ENCODE results near the gene FXYD2. TPM values are rescaled to one million over a fixed set of nuclear protein-coding genes. Genes with fewer than 3 reads are reported as not detected.

Gene FXYD2
- total RNA-seq, 4 donors from 2014 or later = 0.34 to 4.0 (median 1.9) TPM; not detected in 1

DNA sequence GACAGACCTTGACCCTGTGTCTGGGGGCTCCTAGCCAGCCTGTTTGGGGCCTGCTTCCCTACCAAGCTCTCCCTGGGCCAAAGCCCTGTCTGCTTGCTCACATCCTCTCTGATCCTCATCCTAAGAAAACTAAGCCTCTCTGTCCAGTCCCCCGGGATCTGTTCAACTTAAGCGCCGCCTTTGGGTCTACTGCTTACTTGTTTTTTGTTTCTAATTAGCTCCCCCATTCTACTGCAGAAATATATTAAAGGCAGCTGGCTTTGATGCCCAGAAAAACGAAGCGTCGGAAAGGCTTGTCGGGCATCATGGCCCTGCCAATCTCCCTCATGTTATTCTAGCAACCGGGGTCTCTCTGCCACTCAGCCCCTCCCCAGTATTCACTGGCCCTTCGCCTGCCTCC lies 31.0 kb downstream of the FXYD2 start:
- TF ChIP-seq, protein P1, sequence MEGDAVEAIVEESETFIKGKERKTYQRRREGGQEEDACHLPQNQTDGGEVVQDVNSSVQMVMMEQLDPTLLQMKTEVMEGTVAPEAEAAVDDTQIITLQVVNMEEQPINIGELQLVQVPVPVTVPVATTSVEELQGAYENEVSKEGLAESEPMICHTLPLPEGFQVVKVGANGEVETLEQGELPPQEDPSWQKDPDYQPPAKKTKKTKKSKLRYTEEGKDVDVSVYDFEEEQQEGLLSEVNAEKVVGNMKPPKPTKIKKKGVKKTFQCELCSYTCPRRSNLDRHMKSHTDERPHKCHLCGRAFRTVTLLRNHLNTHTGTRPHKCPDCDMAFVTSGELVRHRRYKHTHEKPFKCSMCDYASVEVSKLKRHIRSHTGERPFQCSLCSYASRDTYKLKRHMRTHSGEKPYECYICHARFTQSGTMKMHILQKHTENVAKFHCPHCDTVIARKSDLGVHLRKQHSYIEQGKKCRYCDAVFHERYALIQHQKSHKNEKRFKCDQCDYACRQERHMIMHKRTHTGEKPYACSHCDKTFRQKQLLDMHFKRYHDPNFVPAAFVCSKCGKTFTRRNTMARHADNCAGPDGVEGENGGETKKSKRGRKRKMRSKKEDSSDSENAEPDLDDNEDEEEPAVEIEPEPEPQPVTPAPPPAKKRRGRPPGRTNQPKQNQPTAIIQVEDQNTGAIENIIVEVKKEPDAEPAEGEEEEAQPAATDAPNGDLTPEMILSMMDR (IDR thresholded peaks at IDR 0.05; ENCODE audit: low read depth) = no peak

DNA sequence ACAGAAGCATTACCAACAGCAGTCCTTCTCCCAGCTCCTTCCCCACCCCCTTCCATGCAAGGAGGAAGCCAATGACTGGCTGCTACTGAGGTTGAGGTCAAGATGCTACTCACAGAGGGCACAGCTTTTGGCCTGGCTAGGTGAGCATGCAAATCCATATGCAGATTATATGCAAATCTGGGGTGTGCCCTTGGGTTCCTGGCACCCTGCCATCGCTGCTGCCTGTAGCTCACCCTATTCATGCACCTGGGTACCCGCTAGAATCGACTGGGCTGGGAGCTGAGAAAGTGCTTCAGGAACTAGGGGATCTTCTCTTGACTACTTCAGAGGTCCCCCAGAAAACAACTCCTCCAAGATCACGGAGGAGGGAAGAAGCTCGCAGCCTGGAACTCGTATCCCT lies 31.6 kb downstream of the FXYD2 start:
- TF ChIP-seq, protein P1 (IDR thresholded peaks at IDR 0.05; ENCODE audit: low read depth) = no peak

DNA sequence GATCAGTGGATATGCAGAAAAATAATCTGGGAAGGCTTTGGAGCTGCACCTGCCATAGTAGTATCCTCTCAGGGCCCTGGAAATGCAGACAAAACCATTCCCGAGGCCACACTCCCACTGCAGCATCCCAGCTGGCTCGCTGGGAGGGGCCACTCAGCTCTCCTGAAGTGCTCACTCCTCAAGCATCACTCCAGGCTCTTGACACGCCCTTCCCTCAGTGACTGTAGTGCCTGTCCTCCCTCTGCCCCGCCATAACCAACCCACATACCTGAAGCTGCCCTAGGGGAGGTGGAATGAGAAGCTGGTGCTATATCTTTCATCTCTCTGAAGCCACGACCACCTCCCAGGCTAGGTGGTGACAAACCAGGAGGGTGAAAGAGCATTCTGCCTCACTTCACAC lies 32.3 kb downstream of the FXYD2 start:
- TF ChIP-seq, protein P1 (IDR thresholded peaks at IDR 0.05; ENCODE audit: low read depth) = no peak

DNA sequence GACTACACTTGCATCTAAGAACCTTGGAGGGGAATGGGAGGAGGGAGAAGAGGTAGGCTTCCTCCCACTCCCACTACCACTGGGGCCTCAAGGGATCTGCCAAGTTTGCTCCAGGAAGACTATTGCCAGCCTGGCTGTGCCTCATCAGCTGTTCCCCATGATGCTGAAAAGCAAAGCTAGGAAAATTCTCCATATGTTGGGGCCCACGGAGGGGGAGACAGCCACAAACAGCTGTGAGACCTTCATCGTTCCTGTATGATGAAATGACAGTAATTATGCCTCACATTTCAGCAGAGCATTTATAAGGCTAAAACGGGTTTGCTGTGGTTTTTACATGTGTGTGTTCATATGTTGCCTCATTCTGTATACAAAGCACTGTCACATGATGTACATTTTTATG lies 34.3 kb downstream of the FXYD2 start:
- TF ChIP-seq, protein P1 (IDR thresholded peaks at IDR 0.05; ENCODE audit: low read depth) = no peak

DNA sequence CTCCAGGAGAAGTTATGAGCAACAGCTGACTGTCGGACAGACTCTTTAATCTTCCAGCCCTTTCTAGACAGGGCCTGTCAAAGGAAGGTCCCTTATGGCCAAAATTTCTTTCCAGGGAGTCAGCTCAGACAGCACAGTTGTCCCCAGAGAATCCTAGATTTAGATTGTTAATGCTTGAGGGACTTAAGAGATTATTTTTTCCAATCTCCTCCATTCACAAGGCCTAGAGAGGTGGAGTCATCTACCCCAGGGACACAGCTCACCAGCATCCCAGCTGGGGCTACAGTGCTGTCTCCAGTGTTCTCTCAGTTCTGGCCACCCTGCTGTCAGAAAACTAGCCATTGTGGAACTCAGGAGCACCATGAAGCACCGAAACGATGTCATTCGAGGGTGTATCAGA lies 35.3 kb downstream of the FXYD2 start:
- TF ChIP-seq, protein P1 (IDR thresholded peaks at IDR 0.05; ENCODE audit: low read depth) = no peak

DNA sequence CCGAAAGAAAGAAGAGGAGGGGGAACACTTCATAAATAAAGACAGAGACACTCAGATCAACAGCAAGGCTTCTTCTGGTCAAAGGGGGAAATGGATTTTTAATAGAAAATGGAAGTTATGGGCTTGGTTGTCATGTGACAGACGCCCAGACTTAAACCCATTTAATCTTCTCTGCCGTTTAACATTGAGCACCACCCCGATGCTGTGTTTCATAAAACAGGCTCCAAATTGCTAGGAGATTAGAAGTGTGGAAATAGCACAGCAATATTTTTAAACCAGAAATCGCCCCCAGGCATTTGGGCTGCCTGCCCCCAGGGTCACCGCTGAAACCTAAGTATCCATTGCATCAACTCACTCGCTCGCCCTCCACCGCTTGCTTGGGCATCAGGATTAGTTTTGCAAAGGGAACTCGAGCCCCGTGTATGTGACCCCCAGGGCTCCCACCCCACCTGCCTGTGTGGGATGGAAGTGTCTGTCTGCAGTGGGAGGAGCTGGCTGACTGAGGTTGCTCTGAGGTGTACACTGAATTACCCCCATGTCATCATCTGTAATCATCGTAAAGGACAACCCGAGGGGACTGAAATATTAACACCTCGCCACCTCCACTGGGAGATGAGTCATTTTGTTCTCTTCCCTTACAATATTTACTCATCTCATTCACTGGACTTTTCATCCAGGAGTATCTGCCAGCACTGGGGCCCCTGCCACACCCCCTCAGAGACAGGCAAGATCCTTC lies 38.2 kb downstream of the FXYD2 start:
- TF ChIP-seq, protein P1 (IDR thresholded peaks at IDR 0.05; ENCODE audit: low read depth) = no peak

DNA sequence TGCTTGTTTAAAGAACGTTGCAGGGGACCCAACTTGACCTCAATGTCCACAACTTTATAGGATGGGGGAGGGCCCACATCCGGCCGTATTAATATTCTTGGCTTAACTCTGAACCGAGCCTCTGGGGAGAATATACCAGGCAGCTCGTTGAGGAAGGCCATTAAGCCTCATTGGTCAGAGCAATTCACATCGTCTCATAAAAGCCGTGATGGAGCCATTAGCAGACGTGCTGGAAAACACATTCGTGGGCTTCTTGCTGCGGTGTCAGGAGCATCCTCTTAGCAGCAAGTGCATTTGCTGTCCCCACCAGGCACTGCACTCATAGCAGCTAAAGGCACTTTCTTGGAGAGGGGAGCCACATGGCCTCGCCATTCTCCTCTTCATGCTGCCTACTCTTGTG lies 42.4 kb downstream of the FXYD2 start:
- TF ChIP-seq, protein P1 (IDR thresholded peaks at IDR 0.05; ENCODE audit: low read depth) = no peak
